ENCODE measurements around the gene SIMC1.
"Not testable (repeated sequence)": the region's sequence is repeated elsewhere in the genome, so short reads cannot be mapped to it uniquely, and the experiment has no call there.

- not testable (repeated sequence) for TF ChIP-seq YY1 (IDR thresholded peaks at IDR 0.05; ENCODE audit: insufficient read depth, insufficient read length); ZNF274 (IDR thresholded peaks at IDR 0.05; ENCODE audit: low read depth, low read length); SUZ12 (IDR thresholded peaks at IDR 0.05; ENCODE audit: extremely low read depth, insufficient read depth, insufficient read length)
Measured at GRCh38 chr5:176233253-176233652, 5.0 kb upstream of the SIMC1 start.

Measured in NT2/D1 (cell line).